GM18507 (cell line): ENCODE measurements around the gene DYNC1I1.

ENCODE experiments used
- DNase-seq: peaks from one replicate; pipeline ENCODE4 v3.0.0; 2011; ENCODE audit warnings: low read depth; ENCODE audit not compliant: insufficient read length; ENCODE audit errors: extremely low spot score
- FAIRE-seq: peaks from 2 replicates; lab custom pipeline; 2011; peaks lifted over from hg19 to GRCh38; lab: Jason Lieb, UNC

Gene DYNC1I1

DNA sequence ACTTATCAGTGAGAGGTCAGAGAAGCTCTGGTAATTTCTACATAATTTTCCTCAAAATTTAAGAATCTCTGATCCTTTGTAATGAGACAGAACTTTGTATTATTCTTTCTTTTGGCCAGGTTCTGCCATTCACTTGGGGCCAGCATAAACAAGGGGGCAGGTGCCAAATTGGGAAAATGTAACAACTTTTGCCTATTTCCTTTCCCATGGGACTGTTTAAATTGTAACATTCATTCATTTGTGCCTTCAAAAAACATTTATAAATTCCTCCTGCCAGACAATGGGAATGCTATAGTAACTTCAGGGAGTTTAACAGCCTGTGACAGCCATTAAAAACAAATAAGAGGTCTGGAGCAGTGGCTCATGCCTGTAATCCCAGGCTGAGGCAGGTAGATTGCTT is 12.4 kb downstream of the DYNC1I1 start:
- no peak for FAIRE-seq
- DNase-seq: no peak

- DNase-seq (no peak), FAIRE-seq (no peak)
Observed at GRCh38 chr7:95788258-95788657, 15.9 kb downstream of the DYNC1I1 start.

DNA sequence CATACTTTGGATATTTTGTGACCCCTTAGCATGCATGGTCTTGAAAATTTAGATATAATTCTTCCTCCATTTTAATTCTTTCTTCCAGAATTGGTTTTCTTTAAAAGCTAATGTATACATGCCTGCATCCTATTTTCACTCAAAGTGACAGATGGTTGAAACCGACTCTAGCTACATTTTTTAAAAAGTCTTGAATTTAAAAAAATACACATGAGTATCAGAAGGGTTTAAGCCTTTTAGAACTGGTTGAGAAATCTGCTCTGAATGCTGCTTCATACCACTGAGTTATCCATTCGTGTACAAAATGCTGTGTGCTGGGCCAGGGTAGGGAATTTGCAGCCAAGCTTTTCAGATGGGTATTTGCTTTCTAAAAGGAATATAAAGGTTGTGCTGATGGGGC is 16.5 kb downstream of the DYNC1I1 start:
- no peak for DNase-seq
- FAIRE-seq: no peak

DNA sequence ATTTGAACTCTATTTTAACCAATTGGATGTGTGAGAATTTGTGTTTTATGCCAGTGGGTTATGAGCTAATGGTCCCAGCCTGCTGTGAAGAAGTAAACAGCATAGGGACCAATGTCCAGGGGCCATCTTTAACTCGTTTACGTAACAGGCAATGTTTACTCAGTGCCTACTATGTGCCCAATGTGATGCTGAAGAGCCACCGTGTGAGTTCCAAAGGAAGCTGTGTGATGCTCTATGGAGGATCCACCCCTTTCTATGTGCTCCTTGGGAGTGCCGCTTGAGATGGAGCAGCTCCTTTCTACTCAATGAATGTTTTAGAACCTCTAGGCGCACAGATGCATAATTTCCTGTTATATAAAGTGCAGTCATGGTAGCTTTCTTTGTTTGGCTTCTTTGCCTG is 21.3 kb downstream of the DYNC1I1 start:
- DNase-seq (no peak), FAIRE-seq (no peak)

- DNase-seq (no peak), FAIRE-seq (peak; percentile 50)
Observed at GRCh38 chr7:95794917-95795515, 22.7 kb downstream of the DYNC1I1 start.

GRCh38 chr7:95796617-95797016 is 24.3 kb downstream of the DYNC1I1 start:
- no peak for DNase-seq
- FAIRE-seq: no peak

DNA sequence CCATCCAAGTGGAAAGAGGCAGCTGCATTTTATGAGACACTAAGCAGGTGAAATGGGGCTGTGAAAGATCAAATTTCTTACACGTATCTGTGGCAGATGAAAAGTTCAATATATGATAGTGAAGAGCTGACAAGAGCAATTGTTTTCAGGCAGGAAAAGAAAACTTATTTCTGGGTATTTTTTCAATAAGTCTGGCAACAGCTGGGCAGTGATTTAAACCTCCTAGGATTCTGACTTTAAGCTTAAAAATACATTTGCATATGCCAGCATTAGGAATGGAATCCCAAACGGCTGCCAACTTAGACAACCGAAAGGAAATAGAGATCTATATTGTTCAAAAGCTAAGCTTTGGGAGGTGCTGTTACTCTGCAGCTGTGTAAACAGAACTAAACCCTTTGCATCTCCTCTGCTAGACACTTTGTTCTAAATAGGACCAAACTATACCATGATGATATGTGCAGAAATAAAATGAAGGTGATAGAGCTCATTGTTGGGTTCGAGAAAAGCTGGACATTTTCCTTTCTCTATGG is 26.1 kb downstream of the DYNC1I1 start:
- DNase-seq (no peak), FAIRE-seq (no peak)

DNA sequence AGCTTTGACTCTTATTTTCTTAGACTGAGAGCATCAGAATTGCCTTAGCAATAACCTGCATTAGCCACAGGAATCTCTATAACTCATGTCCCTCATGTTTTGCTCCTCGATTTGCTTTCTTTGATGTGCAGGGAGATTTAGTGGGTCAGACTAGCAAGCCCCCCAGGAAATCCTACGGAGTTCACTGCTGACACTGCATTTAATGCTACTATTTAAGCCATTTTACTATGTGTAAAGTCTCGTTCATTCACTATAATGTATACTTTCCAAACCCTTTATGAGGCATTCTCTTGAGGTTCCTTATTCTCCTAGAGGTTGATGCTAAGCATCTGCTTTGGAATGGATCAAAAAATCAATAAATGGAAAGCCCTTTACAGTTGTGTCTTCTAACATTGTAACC is 28.4 kb downstream of the DYNC1I1 start:
- FAIRE-seq: no peak

GRCh38 chr7:95802270-95802669 is 29.9 kb downstream of the DYNC1I1 start:
- FAIRE-seq (no peak), DNase-seq (no peak)

More for the DNA sequence above, 28.4 kb downstream of the DYNC1I1 start:
- DNase-seq: no peak

- FAIRE-seq (no peak), DNase-seq (no peak)
Observed at GRCh38 chr7:95804052-95804451, 31.7 kb downstream of the DYNC1I1 start.

GRCh38 chr7:95805909-95806308 is 33.6 kb downstream of the DYNC1I1 start:
- FAIRE-seq (no peak), DNase-seq (no peak)

- FAIRE-seq: no peak
Observed at GRCh38 chr7:95808396-95808795, 36.0 kb downstream of the DYNC1I1 start.

GRCh38 chr7:95811846-95812445 is 39.6 kb downstream of the DYNC1I1 start:
- FAIRE-seq (no peak), DNase-seq (no peak)

More at GRCh38 chr7:95808396-95808795, 36.0 kb downstream of the DYNC1I1 start:
- no peak for DNase-seq

- FAIRE-seq (no peak), DNase-seq (no peak)
Observed at GRCh38 chr7:95814721-95815120, 42.4 kb downstream of the DYNC1I1 start.

GRCh38 chr7:95817866-95818640 is 45.7 kb downstream of the DYNC1I1 start:
- no peak for FAIRE-seq
- no peak for DNase-seq

DNA sequence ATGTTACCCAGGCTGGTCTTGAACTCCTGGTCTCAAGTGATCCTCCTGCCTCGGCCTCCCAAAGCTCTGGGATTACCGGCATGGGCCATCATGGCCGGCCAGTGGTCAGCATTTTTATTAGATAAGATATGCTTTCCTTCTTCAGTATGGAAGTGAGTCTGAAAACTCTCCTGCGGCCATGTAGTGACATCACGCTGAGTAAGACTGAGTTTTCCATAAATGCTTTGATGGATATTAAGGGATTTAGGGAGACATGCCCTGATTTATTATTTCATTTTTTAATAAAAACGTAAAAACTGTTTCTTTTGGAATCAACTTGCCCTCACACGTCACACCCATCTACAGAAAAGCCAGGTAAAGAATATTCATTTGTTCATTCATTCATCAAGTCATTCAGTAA is 48.4 kb downstream of the DYNC1I1 start:
- no peak for DNase-seq
- no peak for FAIRE-seq

DNA sequence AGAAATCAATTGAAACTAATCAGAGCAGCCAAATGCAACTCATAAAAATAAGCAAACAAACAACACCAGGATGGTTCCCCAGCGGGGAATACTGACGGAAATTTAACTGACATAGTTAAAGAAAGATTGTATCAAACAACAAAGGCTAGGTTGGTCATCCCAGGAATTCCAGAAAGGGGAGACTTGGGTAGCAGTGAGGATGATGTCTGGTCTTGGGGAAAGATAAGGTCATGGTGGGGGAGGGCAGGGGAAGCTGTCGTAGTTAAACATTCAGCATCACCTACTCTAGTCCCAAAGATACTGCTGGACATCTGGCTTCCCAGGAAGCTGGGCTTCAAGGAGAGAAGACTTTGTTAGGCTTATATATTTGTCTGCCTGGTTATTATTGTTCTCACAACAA is 50.4 kb downstream of the DYNC1I1 start:
- DNase-seq (no peak), FAIRE-seq (no peak)

DNA sequence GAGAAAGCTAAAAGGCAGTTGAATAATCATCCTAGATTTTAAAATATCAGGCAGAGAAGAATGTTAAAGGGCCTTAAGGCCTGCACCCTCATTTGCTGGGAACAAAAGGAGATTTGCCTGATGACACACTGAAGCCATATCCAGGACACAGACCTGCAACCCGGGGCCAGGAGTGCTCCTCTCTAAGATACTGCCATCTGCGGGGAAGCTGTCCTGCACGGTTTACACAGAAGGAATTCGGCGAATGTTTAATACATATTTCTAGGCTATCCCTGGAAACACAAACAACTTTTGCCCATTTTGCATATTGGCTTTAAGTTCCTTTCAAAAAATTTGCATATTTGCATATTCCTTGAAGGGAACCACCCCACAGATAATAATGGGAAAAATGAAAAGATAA is 52.3 kb downstream of the DYNC1I1 start:
- FAIRE-seq (no peak), DNase-seq (no peak)

DNA sequence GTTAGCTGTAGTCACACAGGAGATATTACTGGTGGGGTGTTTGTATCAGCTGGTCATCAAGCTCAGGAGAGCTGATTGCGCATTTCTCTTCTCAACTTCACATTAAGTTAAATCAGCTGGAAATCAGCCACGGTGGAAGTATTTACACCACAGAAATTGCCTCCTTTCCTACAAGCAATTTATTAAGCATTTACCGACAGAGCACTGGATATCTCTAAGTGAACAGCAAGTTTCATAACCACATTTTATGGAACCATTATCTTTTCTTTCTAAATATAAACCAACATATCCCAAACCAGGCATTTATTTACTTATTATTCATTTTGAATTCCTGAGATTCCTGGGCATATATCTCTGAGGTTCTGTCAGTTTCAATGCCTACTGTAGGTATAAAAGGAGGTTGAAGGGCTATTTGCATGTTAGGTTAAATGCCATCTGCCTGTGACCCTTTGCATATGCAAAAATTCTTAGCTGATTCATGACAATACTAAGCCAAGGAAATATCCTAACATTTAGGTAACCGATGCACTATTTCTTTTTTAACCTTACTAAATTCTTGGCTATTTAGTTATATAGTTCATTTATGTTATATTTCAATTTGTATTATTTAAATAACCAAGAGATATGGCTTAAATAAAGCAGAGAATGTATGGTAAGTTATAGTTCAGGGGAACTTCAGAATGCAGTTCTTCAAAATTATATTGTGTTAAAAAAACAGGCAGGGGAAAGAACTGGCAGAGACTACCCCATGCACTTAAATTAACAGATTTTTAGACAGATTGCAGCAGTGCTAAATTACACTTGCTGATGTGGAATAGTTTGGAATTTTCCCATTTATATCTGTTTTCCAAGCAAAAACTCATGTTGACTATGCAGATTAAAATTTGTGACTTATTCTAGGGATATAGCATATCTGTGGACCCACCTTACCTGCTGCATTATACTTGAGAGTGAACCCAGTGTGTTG is 56.8 kb downstream of the DYNC1I1 start:
- no peak for FAIRE-seq
- no peak for DNase-seq
